ENCODE results near the gene BAIAP2. TPM values are rescaled to one million over a fixed set of nuclear protein-coding genes. Genes with fewer than 3 reads are reported as not detected.
A peak's percentile ranks its signal among the peaks of the same experiment; 100 is the strongest.

BAIAP2 gene
- total RNA-seq, 1 donor from 2014 or later, result 48.7 TPM

DNA sequence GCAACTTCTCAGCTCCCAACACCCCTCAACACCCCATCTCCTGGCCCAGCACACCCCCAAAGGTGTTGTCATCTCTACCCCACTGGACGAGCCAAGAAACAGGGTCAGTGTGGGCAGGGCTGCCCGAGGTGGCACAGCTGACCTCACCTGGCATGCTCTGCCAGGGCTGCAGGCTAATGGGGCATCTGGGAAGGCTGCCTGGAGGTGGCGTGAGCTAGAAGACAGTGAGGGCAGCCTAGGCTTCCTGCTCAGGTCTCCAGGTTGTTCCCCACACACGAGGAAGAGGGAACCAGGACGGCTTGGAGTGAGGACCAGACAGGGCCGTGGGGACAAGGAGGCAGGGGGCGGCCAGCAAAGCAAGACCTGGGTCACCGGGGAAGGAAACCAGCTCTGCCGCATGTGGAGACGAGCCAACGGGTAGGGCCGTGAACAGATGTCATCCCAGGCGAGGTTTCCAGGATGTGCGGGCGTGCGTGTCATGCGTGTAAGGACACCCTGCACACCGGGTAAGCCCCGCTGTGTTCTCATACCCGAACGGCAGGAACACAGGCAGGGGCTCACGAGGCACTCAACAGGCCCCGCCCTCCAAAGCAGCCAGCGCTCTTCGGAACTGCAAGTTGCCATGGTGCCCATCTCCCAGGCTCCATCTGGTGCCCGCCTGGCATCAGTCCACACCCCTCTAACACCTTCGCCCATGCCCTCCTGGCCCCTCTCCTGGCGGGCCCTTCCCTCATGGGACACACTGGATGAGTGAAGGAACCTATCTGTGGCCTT is 100.7 kb downstream of the BAIAP2 start:
- FAIRE-seq, result no peak

DNA sequence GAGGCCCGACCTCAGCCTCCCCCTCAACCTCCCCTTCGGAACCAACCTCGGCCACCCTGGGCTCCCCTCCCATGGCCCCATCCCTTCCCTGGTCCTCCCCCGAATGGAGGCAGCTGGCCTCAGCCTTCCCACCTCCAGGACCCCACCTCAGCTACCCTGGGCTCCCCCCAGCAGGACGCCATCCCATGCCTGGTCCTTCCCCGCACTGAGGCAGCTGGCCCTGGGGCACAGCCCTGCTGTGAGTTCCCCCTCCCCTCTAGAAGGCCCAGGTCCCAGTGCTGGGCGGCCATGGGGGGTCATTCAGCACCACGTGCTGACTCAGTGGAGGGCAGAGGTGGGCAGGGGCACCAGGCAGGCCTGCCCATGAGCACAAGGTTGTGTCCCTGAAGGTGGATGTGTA is 101.4 kb downstream of the BAIAP2 start:
- no peaks in the 10 kb centered on the region for H3K36me3 ChIP-seq (ENCODE audit: control insufficient read depth, insufficient read depth, low read length)
- DNase-seq (ENCODE audit: low read depth) (no peak), FAIRE-seq (no peak)
- H3K4me3 ChIP-seq (ENCODE audit: low read depth, low read length), result no peak overlapping the region
- H3K27me3 ChIP-seq (ENCODE audit: control insufficient read depth, insufficient read depth, low read length), result no peaks in the 10 kb centered on the region
- TF ChIP-seq, protein P1, sequence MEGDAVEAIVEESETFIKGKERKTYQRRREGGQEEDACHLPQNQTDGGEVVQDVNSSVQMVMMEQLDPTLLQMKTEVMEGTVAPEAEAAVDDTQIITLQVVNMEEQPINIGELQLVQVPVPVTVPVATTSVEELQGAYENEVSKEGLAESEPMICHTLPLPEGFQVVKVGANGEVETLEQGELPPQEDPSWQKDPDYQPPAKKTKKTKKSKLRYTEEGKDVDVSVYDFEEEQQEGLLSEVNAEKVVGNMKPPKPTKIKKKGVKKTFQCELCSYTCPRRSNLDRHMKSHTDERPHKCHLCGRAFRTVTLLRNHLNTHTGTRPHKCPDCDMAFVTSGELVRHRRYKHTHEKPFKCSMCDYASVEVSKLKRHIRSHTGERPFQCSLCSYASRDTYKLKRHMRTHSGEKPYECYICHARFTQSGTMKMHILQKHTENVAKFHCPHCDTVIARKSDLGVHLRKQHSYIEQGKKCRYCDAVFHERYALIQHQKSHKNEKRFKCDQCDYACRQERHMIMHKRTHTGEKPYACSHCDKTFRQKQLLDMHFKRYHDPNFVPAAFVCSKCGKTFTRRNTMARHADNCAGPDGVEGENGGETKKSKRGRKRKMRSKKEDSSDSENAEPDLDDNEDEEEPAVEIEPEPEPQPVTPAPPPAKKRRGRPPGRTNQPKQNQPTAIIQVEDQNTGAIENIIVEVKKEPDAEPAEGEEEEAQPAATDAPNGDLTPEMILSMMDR (IDR thresholded peaks at IDR 0.05; ENCODE audit: insufficient read depth, low read length, severe bottlenecking), result no peak

More for the DNA sequence above, 100.7 kb downstream of the BAIAP2 start:
- TF ChIP-seq, protein P1 (IDR thresholded peaks at IDR 0.05; ENCODE audit: insufficient read depth, low read length, severe bottlenecking), result no peak
- Histone ChIP-seq H3K36me3 (ENCODE audit: control insufficient read depth, insufficient read depth, low read length) (no peaks in the 10 kb centered on the region), H3K27me3 (ENCODE audit: control insufficient read depth, insufficient read depth, low read length) (no peaks in the 10 kb centered on the region), H3K4me3 (ENCODE audit: low read depth, low read length) (no peak overlapping the region)
- no peak for DNase-seq (ENCODE audit: low read depth)

DNA sequence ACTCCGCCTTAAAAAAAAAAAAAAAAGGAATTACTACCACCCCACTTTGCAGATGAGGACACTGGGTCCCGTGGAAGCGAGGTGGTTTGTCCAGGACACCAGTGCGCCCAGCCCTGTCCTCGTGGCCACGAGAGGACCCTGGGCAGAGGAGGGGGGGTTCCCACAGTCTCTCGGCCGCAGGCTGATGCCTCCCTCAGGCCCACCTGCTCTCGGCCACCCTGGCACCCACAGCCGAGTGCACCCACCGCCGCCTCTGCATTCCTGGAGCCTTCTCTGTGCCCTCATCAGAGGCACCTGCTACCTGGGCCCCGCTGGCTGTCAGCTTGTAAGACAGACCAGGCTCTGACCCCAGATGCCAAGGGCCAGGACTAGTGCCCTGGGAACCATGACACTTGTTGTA is 102.3 kb downstream of the BAIAP2 start:
- FAIRE-seq (no peak), DNase-seq (ENCODE audit: low read depth) (no peak)
- H3K27me3 ChIP-seq (ENCODE audit: control insufficient read depth, insufficient read depth, low read length), result no peaks in the 10 kb centered on the region
- no peak overlapping the region for H3K4me3 ChIP-seq (ENCODE audit: low read depth, low read length)
- TF ChIP-seq, protein P1 (IDR thresholded peaks at IDR 0.05; ENCODE audit: insufficient read depth, low read length, severe bottlenecking), result no peak
- no peaks in the 10 kb centered on the region for H3K36me3 ChIP-seq (ENCODE audit: control insufficient read depth, insufficient read depth, low read length)

DNA sequence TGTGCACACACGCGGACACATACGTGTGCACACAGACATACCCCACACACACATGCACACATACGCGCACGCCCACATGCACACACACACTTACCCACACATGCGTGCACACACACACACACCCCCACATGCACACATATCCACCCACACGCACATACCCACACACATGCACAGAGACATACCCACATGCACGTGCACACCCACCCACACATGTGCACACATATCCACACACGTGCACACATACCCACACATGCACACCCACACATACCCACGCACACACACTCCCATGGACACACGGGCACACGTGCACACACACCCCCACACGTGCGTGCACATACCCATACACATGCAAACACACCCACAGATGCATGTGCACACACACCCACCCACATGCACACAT is 103.1 kb downstream of the BAIAP2 start:
- DNase-seq (ENCODE audit: low read depth) (no peak), FAIRE-seq (no peak)
- H3K27me3 ChIP-seq (ENCODE audit: control insufficient read depth, insufficient read depth, low read length), result no peaks in the 10 kb centered on the region
- TF ChIP-seq, protein P1 (IDR thresholded peaks at IDR 0.05; ENCODE audit: insufficient read depth, low read length, severe bottlenecking), result no peak
- no peak overlapping the region for H3K4me3 ChIP-seq (ENCODE audit: low read depth, low read length)
- no peaks in the 10 kb centered on the region for H3K36me3 ChIP-seq (ENCODE audit: control insufficient read depth, insufficient read depth, low read length)

DNA sequence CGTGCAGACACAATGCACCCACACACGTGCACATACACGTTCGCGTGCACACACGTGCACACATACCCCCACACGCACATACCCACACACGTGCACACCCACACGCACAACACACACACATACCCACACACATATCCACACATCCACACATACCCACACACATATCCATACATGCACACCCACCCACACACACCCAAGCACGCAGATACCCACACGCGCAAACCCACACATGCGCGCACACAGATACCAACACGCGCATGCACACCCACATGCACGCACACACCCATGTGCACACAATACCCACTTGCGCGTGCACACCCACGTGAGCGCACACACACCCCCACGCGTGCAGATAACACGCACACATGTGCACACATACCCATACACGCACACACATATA is 103.5 kb downstream of the BAIAP2 start:
- no peak for DNase-seq (ENCODE audit: low read depth)
- H3K36me3 ChIP-seq (ENCODE audit: control insufficient read depth, insufficient read depth, low read length), result no peaks in the 10 kb centered on the region
- TF ChIP-seq, protein P1 (IDR thresholded peaks at IDR 0.05; ENCODE audit: insufficient read depth, low read length, severe bottlenecking), result no peak
- no peaks in the 10 kb centered on the region for H3K27me3 ChIP-seq (ENCODE audit: control insufficient read depth, insufficient read depth, low read length)
- no peak for FAIRE-seq
- H3K4me3 ChIP-seq (ENCODE audit: low read depth, low read length), result no peak overlapping the region

DNA sequence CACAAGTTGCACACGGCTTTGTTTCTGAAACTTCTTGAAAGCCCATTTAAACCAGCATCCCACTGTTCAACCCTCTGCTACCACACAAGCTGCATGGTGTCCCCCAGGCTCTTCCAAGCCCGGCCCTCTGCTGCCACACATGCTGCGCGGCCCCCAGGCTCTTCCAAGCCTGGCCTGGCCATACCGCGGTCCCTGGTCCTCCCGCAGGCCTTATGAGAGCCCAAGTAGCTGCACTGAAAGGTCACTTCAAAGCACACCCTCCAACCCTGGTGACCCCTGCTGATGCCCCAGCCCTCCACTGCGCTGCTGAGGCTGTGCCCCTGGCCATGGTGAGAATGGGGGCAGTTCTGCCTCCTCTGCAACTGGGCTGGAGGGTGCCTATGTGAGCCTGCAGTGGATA is 104.5 kb downstream of the BAIAP2 start:
- DNase-seq (ENCODE audit: low read depth) (no peak), FAIRE-seq (peak; percentile 40)
- no peak overlapping the region for H3K4me3 ChIP-seq (ENCODE audit: low read depth, low read length)
- no peaks in the 10 kb centered on the region for H3K27me3 ChIP-seq (ENCODE audit: control insufficient read depth, insufficient read depth, low read length)
- TF ChIP-seq, protein P1 (IDR thresholded peaks at IDR 0.05; ENCODE audit: insufficient read depth, low read length, severe bottlenecking), result no peak
- H3K36me3 ChIP-seq (ENCODE audit: control insufficient read depth, insufficient read depth, low read length), result no peaks in the 10 kb centered on the region

Data from bronchial epithelial cell (primary cell).